Activated CD8-positive, alpha-beta T cell treated with anti-CD3 and anti-CD28 coated beads, Interleukin-2, amount 10 ng/mL, durations not matched to agents 7 days and 5 days (primary cell): Measurements from ENCODE around the gene SEMA4D. TPM values are rescaled to one million over a fixed set of nuclear protein-coding genes. Genes with fewer than 3 reads are reported as not detected.

Experiments used
- ATAC-seq: fragments of 150-1000 bp; cut with Tn5 transposase; one replicate; pipeline ENCODE4 v1.10.0; 2021; ENCODE audit warnings: moderate library complexity
- CTCF ChIA-PET: fragments of 350-600 bp; sonication (Branson Sonifier 250); formaldehyde crosslinking; loops from one replicate; lab custom pipeline; 2021; ENCODE audit warnings: antibody characterized with exemption; lab: Charles Lee
- POLR2A ChIA-PET: fragments of 350-600 bp; sonication (Branson Sonifier 250); formaldehyde crosslinking; loops from one replicate; lab custom pipeline; 2021; ENCODE audit warnings: antibody characterized with exemption; lab: Charles Lee
- DNase-seq: peaks from one replicate; pipeline ENCODE4 v3.0.0-alpha.2; 2020
- H3K27ac Mint-ChIP-seq: one replicate; pipeline ENCODE4 v1.8.0; 2021; ENCODE audit warnings: mild to moderate bottlenecking, mixed read lengths
- H3K27me3 Mint-ChIP-seq: one replicate; pipeline ENCODE4 v1.8.0; 2021; ENCODE audit warnings: low read depth, mixed read lengths
- H3K36me3 Mint-ChIP-seq: one replicate; pipeline ENCODE4 v1.8.0; 2021; ENCODE audit warnings: low read depth, mixed read lengths
- H3K4me1 Mint-ChIP-seq: one replicate; pipeline ENCODE4 v1.8.0; 2021; ENCODE audit warnings: low read depth, mixed read lengths
- H3K4me3 Mint-ChIP-seq: one replicate; pipeline ENCODE4 v1.8.0; 2021; ENCODE audit warnings: mild to moderate bottlenecking, mixed read lengths
- H3K9me3 Mint-ChIP-seq: one replicate; pipeline ENCODE4 v1.8.0; 2022; ENCODE audit warnings: mixed read lengths; ENCODE audit not compliant: insufficient read depth
- total RNA-seq, 2 experiments: library from RNA; stranded (reverse); gene quantifications; one replicate each; pipeline ENCODE4 v1.2.3, GENCODE V29; 2021

The SEMA4D gene
- total RNA-seq, 2 experiments from 2014 or later, result 314 to 321 TPM

DNA sequence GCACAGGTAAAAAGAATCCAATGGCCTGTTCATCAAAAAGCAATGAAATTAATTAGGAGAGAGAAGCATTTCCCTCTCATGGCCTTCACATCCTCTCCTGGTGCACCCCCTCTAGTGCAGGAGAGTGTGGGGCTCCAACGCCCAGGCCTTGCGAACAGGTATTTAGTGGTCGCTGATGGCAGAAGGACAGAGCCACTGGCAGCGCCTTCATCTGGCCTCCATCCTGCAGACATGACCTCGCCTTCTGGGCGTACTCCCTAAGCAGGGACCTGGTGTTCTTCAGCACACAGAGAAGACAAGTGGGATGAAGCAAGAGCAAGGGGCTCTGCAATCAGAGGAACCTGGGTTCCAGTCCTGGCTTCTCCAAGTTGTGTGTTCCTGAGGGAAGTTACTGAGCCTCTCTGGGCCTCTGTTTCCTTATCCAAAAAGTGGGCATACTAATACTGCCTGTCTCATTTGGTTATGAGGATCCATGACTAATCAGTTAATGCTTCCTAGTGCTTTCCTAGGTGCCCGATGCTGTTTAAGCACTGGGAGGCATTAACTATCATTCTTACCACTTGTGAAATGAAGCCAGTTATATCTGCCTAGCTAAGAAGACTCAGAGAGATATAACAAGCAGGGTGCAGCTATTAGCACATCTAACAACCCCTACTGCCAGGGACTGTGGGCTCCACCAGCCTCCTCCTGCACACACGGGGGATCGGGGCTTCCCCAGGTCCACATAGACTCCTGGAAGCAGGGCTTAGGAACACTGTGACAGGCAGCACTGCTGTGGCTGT, 77.3 kb downstream of the SEMA4D start:
- Mint-ChIP-seq H3K4me1 (peaks cover 97% of the 10 kb centered on the region), H3K36me3 (peaks cover 85% of the 10 kb centered on the region), H3K9me3 (peaks cover 3% of the 10 kb centered on the region), H3K27me3 (no peaks in the 10 kb centered on the region), H3K4me3 (peak overlapping the region; percentile 74), H3K27ac (peak overlapping the region; percentile 88)
- ChIA-PET POLR2A (interaction anchor here (1.1 to 1.5 kb wide), 2 partner anchors 9 to 116 kb away, joined by 3 to 4 read pairs; no protein-coding TSS in a partner anchor), CTCF (interaction anchor here (1.0 kb wide), 1 partner anchor 11 kb away, joined by 3 read pairs; no protein-coding TSS in a partner anchor)
- ATAC-seq (no peak), DNase-seq (no peak)

- POLR2A ChIA-PET, result interaction anchor here (0.9 to 1.5 kb wide), 3 partner anchors 9 to 117 kb away, joined by 3 to 4 read pairs (median 4); no protein-coding TSS in a partner anchor
Measured at GRCh38 chr9:89419978-89420394, 77.9 kb downstream of the SEMA4D start.

GRCh38 chr9:89418882-89419640, 78.9 kb downstream of the SEMA4D start:
- ATAC-seq (peak; percentile 63), DNase-seq (peak; percentile 89)
- Mint-ChIP-seq H3K9me3 (no peaks in the 10 kb centered on the region), H3K36me3 (peaks cover 84% of the 10 kb centered on the region), H3K4me1 (peaks cover 96% of the 10 kb centered on the region), H3K4me3 (peak overlapping the region; percentile 74), H3K27me3 (no peaks in the 10 kb centered on the region), H3K27ac (peak overlapping the region; percentile 88)
- ChIA-PET CTCF (interaction anchor here (0.7 to 3.1 kb wide), 5 partner anchors 11 to 130 kb away, joined by 3 to 21 read pairs (median 4); partner anchors contain the start of gene SECISBP2), POLR2A (interaction anchor here (0.8 to 2.3 kb wide), 7 partner anchors 9 to 109 kb away, joined by 3 to 9 read pairs (median 4); partner anchors contain the start of gene CKS2)

More at GRCh38 chr9:89419978-89420394, 77.9 kb downstream of the SEMA4D start:
- Mint-ChIP-seq H3K4me1 (peaks cover 97% of the 10 kb centered on the region), H3K27me3 (no peaks in the 10 kb centered on the region), H3K27ac (peak overlapping the region; percentile 88), H3K4me3 (peak overlapping the region; percentile 74), H3K9me3 (peaks cover 3% of the 10 kb centered on the region), H3K36me3 (peaks cover 85% of the 10 kb centered on the region)
- CTCF ChIA-PET, result interaction anchor here (1.0 kb wide), 1 partner anchor 12 kb away, joined by 3 read pairs; no protein-coding TSS in a partner anchor
- peak; percentile 55 for DNase-seq
- peak; percentile 13 for ATAC-seq

- Mint-ChIP-seq H3K4me3 (peak overlapping the region; percentile 74), H3K9me3 (no peaks in the 10 kb centered on the region), H3K27ac (peak overlapping the region; percentile 88), H3K36me3 (peaks cover 83% of the 10 kb centered on the region), H3K4me1 (peaks cover 96% of the 10 kb centered on the region), H3K27me3 (no peaks in the 10 kb centered on the region)
- ChIA-PET CTCF (interaction anchor here (0.7 to 3.1 kb wide), 6 partner anchors 12 to 131 kb away, joined by 3 to 21 read pairs (median 5); partner anchors contain the start of gene SECISBP2), POLR2A (interaction anchor here (1.4 to 2.3 kb wide), 5 partner anchors 9 to 108 kb away, joined by 4 to 9 read pairs (median 4); partner anchors contain the start of gene CKS2)
- ATAC-seq, result peak; percentile 1
- DNase-seq, result no peak
Measured at GRCh38 chr9:89418474-89418845, 79.5 kb downstream of the SEMA4D start.

DNA sequence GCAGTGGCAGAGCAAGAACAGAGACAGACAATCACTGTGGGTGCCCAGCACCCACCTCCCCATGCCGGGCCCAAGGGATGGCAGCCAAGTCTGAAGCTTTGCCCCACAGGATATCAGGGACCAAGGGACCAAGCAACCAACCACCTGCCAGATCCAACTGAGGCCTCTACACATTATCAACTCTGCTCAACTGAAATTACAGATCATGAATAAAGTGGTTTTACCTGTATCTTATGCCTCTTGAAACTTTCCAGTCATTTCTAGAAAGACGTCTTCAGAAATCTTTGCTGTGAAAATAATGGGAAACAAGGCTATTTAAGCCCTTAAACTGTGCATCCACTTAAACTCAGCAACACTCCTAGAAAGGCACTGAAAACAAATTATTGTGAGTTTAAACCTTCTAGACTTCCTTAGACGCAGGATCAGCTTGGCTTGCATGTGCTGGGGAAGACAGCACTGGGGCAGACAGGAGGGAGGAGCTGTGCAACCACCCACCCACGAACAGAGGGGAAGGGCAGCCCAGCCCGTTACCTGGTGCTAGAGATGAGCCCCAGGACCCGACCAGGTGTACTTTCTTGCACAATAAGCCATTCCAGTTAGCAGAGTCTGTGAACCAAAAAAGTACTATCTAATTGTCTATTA, 80.0 kb downstream of the SEMA4D start:
- peak overlapping the region; percentile 74 for H3K4me3 Mint-ChIP-seq
- peaks cover 96% of the 10 kb centered on the region for H3K4me1 Mint-ChIP-seq
- DNase-seq, result no peak
- H3K27ac Mint-ChIP-seq, result peak overlapping the region; percentile 88
- H3K27me3 Mint-ChIP-seq, result no peaks in the 10 kb centered on the region
- H3K36me3 Mint-ChIP-seq, result peaks cover 87% of the 10 kb centered on the region
- ChIA-PET CTCF (interaction anchor here (1.0 to 3.1 kb wide), 6 partner anchors 12 to 176 kb away, joined by 3 to 21 read pairs (median 5); partner anchors contain the start of gene SECISBP2), POLR2A (interaction anchor here (0.8 to 2.3 kb wide), 8 partner anchors 9 to 108 kb away, joined by 3 to 9 read pairs (median 4); partner anchors contain the start of gene CKS2)
- H3K9me3 Mint-ChIP-seq, result no peaks in the 10 kb centered on the region
- ATAC-seq, result no peak

- peaks cover 91% of the 10 kb centered on the region for H3K36me3 Mint-ChIP-seq
Measured at GRCh38 chr9:89414670-89415324, 83.1 kb downstream of the SEMA4D start.

DNA sequence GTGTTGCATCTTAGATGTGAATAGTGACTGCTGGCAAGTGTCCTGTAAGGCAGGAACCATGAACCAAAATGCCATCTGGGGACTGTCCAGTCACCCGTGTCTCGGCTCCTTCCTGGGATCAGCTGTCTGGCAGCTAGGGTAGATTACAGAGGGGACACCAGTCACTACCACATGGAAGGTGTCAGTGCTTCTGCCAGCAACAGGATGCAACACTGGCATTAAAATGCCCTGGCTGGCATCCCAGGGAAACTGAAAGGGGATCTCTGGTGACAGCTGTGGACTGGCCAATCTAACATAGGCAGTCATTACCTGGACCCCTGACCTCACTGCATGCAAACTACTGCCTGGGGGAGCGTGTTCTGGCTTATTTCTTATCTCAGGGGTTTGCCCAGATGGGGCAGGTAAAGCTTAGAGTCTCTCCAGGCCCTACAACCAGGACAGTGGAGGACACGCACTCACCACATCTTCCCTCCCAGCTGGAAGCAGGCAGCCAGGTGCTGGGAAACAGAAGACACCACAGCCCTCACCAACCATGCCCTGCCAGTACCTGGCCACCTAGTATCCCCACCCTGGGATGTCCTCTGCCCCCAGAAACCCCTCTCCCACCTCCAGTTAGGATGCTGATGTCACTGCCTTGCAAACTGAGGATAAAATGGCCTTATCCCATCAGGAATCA, 83.8 kb downstream of the SEMA4D start:
- ATAC-seq, result no peak
- Mint-ChIP-seq H3K4me3 (no peak overlapping the region), H3K27ac (peak overlapping the region; percentile 50), H3K36me3 (peaks cover 92% of the 10 kb centered on the region), H3K27me3 (no peaks in the 10 kb centered on the region), H3K4me1 (peaks cover 95% of the 10 kb centered on the region), H3K9me3 (no peaks in the 10 kb centered on the region)
- DNase-seq, result no peak
- POLR2A ChIA-PET, result interaction anchor here (1.6 kb wide), 1 partner anchor 12 kb away, joined by 3 read pairs; no protein-coding TSS in a partner anchor
- CTCF ChIA-PET, result interaction anchor here (2.4 kb wide), 1 partner anchor 134 kb away, joined by 8 read pairs; no protein-coding TSS in a partner anchor

More at GRCh38 chr9:89414670-89415324, 83.1 kb downstream of the SEMA4D start:
- H3K4me3 Mint-ChIP-seq, result peak overlapping the region; percentile 25
- DNase-seq (no peak), ATAC-seq (no peak)
- H3K27ac Mint-ChIP-seq, result peak overlapping the region; percentile 53
- no peaks in the 10 kb centered on the region for H3K27me3 Mint-ChIP-seq
- H3K9me3 Mint-ChIP-seq, result no peaks in the 10 kb centered on the region
- CTCF ChIA-PET, result interaction anchor here (2.4 kb wide), 1 partner anchor 133 kb away, joined by 8 read pairs; no protein-coding TSS in a partner anchor
- POLR2A ChIA-PET, result interaction anchor here (1.6 kb wide), 1 partner anchor 12 kb away, joined by 3 read pairs; no protein-coding TSS in a partner anchor
- H3K4me1 Mint-ChIP-seq, result peaks cover 95% of the 10 kb centered on the region

GRCh38 chr9:89412951-89413350, 85.0 kb downstream of the SEMA4D start:
- no peaks in the 10 kb centered on the region for H3K9me3 Mint-ChIP-seq
- no peak for ATAC-seq
- DNase-seq, result no peak
- H3K4me1 Mint-ChIP-seq, result peaks cover 95% of the 10 kb centered on the region
- CTCF ChIA-PET, result no interaction called here
- POLR2A ChIA-PET, result interaction anchor here (1.6 kb wide), 1 partner anchor 13 kb away, joined by 3 read pairs; no protein-coding TSS in a partner anchor
- H3K27me3 Mint-ChIP-seq, result no peaks in the 10 kb centered on the region
- no peak overlapping the region for H3K4me3 Mint-ChIP-seq
- peaks cover 91% of the 10 kb centered on the region for H3K36me3 Mint-ChIP-seq
- peak overlapping the region; percentile 29 for H3K27ac Mint-ChIP-seq

GRCh38 chr9:89412541-89412940, 85.4 kb downstream of the SEMA4D start:
- Mint-ChIP-seq H3K9me3 (no peaks in the 10 kb centered on the region), H3K36me3 (peaks cover 90% of the 10 kb centered on the region), H3K27ac (peak overlapping the region; percentile 53), H3K27me3 (no peaks in the 10 kb centered on the region), H3K4me1 (peaks cover 95% of the 10 kb centered on the region), H3K4me3 (no peak overlapping the region)
- ChIA-PET POLR2A (no interaction called here), CTCF (no interaction called here)
- ATAC-seq, result no peak
- no peak for DNase-seq

DNA sequence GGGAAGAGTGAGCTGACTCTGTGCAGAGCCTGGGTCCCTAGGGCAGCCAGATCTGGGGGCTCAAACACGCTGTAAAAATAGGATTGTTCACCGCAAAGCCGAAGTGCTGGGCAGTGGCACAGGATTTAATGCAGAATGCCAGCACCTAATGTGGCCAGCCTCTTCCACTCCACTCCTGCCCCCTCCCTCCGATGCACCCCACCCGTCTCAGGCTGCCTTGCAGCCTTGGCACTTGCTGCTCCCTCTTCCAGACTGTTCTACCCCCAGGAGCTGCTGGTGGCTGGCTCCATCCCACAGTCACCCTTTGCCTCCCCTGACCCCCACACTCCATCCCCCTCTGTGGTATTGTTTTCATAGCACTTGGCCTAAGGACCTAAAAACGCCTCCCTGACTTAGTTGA, 86.2 kb downstream of the SEMA4D start:
- no peaks in the 10 kb centered on the region for H3K9me3 Mint-ChIP-seq
- peaks cover 90% of the 10 kb centered on the region for H3K36me3 Mint-ChIP-seq
- DNase-seq, result no peak
- peak overlapping the region; percentile 79 for H3K27ac Mint-ChIP-seq
- no peak for ATAC-seq
- peaks cover 94% of the 10 kb centered on the region for H3K4me1 Mint-ChIP-seq
- CTCF ChIA-PET, result interaction anchor here (2.2 to 2.8 kb wide), 2 partner anchors 125 to 137 kb away, joined by 6 to 14 read pairs; no protein-coding TSS in a partner anchor
- H3K4me3 Mint-ChIP-seq, result no peak overlapping the region
- POLR2A ChIA-PET, result interaction anchor here (0.6 kb wide), 1 partner anchor 67 kb away, joined by 4 read pairs; no protein-coding TSS in a partner anchor
- no peaks in the 10 kb centered on the region for H3K27me3 Mint-ChIP-seq
